ENCODE data around the gene PTH1R. TPM values are rescaled to one million over a fixed set of nuclear protein-coding genes. Genes with fewer than 3 reads are reported as not detected.

PTH1R gene
- total and polyA plus RNA-seq, 10 of the 15 experiments (the other 5 are each of a cell fraction or from before 2014, with no cell fraction given): not detected

DNA sequence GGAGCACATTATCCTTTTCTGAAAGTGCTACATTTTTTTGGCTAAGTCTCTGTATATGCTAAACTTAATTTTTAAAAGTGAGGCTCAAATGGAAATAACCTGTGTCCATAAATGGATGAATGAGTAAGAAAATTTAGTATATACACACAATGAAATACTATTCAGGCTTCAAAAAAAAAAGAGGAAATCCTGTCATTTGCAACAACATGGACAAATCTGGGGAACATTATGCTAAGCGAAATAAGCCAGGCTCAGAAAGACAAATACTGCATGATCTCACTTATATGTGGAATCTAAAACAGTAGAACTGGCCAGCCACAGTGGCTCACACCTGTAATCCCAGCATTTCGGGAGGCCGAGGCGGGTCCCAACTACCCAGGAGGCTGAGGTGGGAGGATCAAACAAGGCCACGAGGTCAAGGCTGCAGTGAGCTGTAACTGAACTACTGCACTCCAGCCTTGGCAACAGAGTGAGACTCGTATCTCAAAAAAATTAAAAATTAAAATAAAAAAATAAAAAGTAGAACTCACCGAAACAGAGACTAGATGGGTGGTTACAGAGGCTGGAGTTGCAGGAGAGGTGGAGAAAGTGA lies 73.2 kb downstream of the PTH1R start:
- 69% methylated on average over 7 of the region's 7 CpGs for WGBS (ENCODE audit: insufficient coverage, insufficient replicate concordance, low lambda C conversion rate, missing lambda C conversion rate)
- TF ChIP-seq CREB1 (IDR thresholded peaks at IDR 0.05; ENCODE audit: low read depth) (no peak), RAD21 (IDR thresholded peaks at IDR 0.05; ENCODE audit: insufficient read depth, low read depth, low read length) (no peak)
- ChIA-PET SMC1A (ENCODE audit: uncharacterized antibody, unreplicated experiment) (interaction anchor here (0.9 to 17.2 kb wide), 3 partner anchors 9 to 23 kb away, joined by 3 to 298 read pairs (median 5); no protein-coding TSS in a partner anchor), POLR2A (interaction anchor here (0.6 to 10.1 kb wide), 3 partner anchors 8 to 20 kb away, joined by 4 to 163 read pairs (median 4); no protein-coding TSS in a partner anchor), RAD21 (ENCODE audit: unreplicated experiment) (interaction anchor here (0.8 to 7.0 kb wide), 4 partner anchors 19 to 29 kb away, joined by 3 to 48 read pairs (median 15); partner anchors contain the start of gene NBEAL2), CTCF (interaction anchor here (0.8 to 1.6 kb wide), 4 partner anchors 8 to 41 kb away, joined by 3 to 5 read pairs (median 4); no protein-coding TSS in a partner anchor)
- in situ Hi-C loops (cut with MboI) (no loop called here), intact Hi-C loops (cut with micrococcal nuclease; ENCODE audit: unreplicated experiment) (no loop called here)
- Histone ChIP-seq H3K4me1 (ENCODE audit: control insufficient read depth, insufficient read depth, low read length) (peaks cover 71% of the 10 kb centered on the region), H3K27me3 (replicated peaks in 1 of 2; ENCODE audit: control insufficient read depth in 2 of 2, insufficient read depth in 2 of 2, low read length in 1 of 2) (no peaks in the 10 kb centered on the region), H3K9me3 (replicated peaks; ENCODE audit: control insufficient read depth, insufficient read depth, low read length) (no peaks in the 10 kb centered on the region; the same call in 2 of the 3 replicates), H3K36me3 (ENCODE audit: control insufficient read depth in 2 of 2, insufficient read depth in 2 of 2, low read length in 1 of 2) (peaks cover 16 to 31% of the 10 kb centered on the region in 2 experiments), H4K20me1 (ENCODE audit: control insufficient read depth, insufficient read depth) (peaks cover 6% of the 10 kb centered on the region), H3K4me2 (ENCODE audit: control insufficient read depth, insufficient read depth) (no peak overlapping the region), H3K27ac (ENCODE audit: control insufficient read depth, insufficient read depth) (no peak overlapping the region), H3K79me2 (ENCODE audit: control insufficient read depth, insufficient read depth, low read length) (peaks cover 94% of the 10 kb centered on the region), H2AFZ (ENCODE audit: control insufficient read depth, low read depth, low read length) (no peak overlapping the region), H3K9ac (ENCODE audit: control insufficient read depth, insufficient read depth, low read length) (no peak overlapping the region), H3K4me3 (no peak overlapping the region)
- FAIRE-seq: no peak
- no peak for DNase-seq (ENCODE audit: low read depth, low spot score)
- no peak for ATAC-seq
- no TSS peak for BruUV-seq (replicated peaks)

DNA sequence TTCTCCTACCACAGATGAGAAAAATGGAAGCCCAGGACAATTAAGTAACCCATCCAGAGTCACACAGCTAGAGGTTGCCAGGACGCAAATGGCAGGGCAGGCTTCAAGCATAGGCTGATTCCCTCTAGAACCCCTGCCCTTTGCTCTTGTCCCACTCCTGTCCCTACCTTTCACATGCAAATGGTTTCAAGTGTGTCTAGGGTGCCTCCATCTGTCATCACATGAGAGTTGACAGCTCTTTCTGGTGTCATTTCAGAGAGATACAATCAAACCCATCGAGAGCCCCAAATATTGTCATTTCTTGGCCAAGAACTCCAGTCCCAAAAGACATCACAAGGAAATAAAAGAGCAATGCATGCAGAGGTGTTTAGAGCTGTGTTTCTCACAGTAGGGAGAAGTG lies 75.3 kb downstream of the PTH1R start:
- ChIA-PET SMC1A (ENCODE audit: uncharacterized antibody, unreplicated experiment) (interaction anchor here (0.7 to 17.2 kb wide), 11 partner anchors 9 to 40 kb away, joined by 3 to 298 read pairs (median 6); partner anchors contain the start of gene CCDC12), CTCF (interaction anchor here (0.7 to 2.5 kb wide), 6 partner anchors 17 to 92 kb away, joined by 3 to 7 read pairs (median 4); no protein-coding TSS in a partner anchor), RAD21 (ENCODE audit: unreplicated experiment) (interaction anchor here (1.0 to 7.0 kb wide), 9 partner anchors 13 to 37 kb away, joined by 3 to 48 read pairs (median 8); partner anchors contain the start of gene NBEAL2), POLR2A (interaction anchor here (0.6 to 10.1 kb wide), 7 partner anchors 10 to 35 kb away, joined by 3 to 163 read pairs (median 7); partner anchors contain the start of genes CCDC12 and NBEAL2)
- in situ Hi-C loops (cut with MboI): no loop called here
- H3K4me3 ChIP-seq: no peak overlapping the region; the same call in 1 of the 2 replicates
- H3K4me2 ChIP-seq (ENCODE audit: control insufficient read depth, insufficient read depth): peak overlapping the region; percentile 60
- DNase-seq (ENCODE audit: low read depth, low spot score) (no peak), ATAC-seq (no peak), FAIRE-seq (no peak)
- H4K20me1 ChIP-seq (ENCODE audit: control insufficient read depth, insufficient read depth): peaks cover 2% of the 10 kb centered on the region
- no peak overlapping the region for H2AFZ ChIP-seq (ENCODE audit: control insufficient read depth, low read depth, low read length)
- H3K9me3 ChIP-seq (replicated peaks; ENCODE audit: control insufficient read depth, insufficient read depth, low read length): no peaks in the 10 kb centered on the region
- WGBS (ENCODE audit: insufficient coverage, insufficient replicate concordance, low lambda C conversion rate, missing lambda C conversion rate): 54% methylated on average over 2 of the region's 2 CpGs
- H3K9ac ChIP-seq (ENCODE audit: control insufficient read depth, insufficient read depth, low read length): no peak overlapping the region
- peaks cover 94% of the 10 kb centered on the region for H3K79me2 ChIP-seq (ENCODE audit: control insufficient read depth, insufficient read depth, low read length)
- H3K27me3 ChIP-seq (replicated peaks in 1 of 2; ENCODE audit: control insufficient read depth in 2 of 2, insufficient read depth in 2 of 2, low read length in 1 of 2): no peaks in the 10 kb centered on the region
- BruUV-seq (replicated peaks): no TSS peak
- H3K27ac ChIP-seq (ENCODE audit: control insufficient read depth, insufficient read depth): peak overlapping the region; percentile 75
- TF ChIP-seq TCF3 (IDR thresholded peaks at IDR 0.05; ENCODE audit: borderline replicate concordance, insufficient read depth, low read depth, low read length) (no peak), NBN (IDR thresholded peaks at IDR 0.05) (no peak), SUZ12 (IDR thresholded peaks at IDR 0.05; ENCODE audit: unreplicated experiment) (no peak), MXI1 (IDR thresholded peaks at IDR 0.05; ENCODE audit: low read depth, low read length) (peak; percentile 36; the same call in 1 of the 2 replicates), ZNF24 (IDR thresholded peaks at IDR 0.05) (no peak), ASH2L (IDR thresholded peaks at IDR 0.05; ENCODE audit: borderline replicate concordance, low read depth) (no peak), SPI1 (IDR thresholded peaks at IDR 0.05; ENCODE audit: borderline replicate concordance, insufficient read depth, low read depth, low read length) (no peak)
- H3K36me3 ChIP-seq (ENCODE audit: control insufficient read depth in 2 of 2, insufficient read depth in 2 of 2, low read length in 1 of 2): peaks cover 6 to 17% of the 10 kb centered on the region in 2 experiments; a peak in 3 of 4 replicates
- H3K4me1 ChIP-seq (ENCODE audit: control insufficient read depth, insufficient read depth, low read length): peaks cover 79% of the 10 kb centered on the region
- intact Hi-C loops (cut with micrococcal nuclease; ENCODE audit: unreplicated experiment): loop anchor here (2.0 kb wide), 1 partner anchor 26 kb away; no protein-coding TSS in a partner anchor

Data from GM12878 (cell line).